NCI-H446 treated with DMSO at 0.1 percent for 48 hours (cell line): Measurements from ENCODE around the gene C10orf71.

Experiments
- DNase-seq: peaks from one replicate; lab custom pipeline; 2025; lab: John Stamatoyannopoulos, UW

The C10orf71 gene, protein sequence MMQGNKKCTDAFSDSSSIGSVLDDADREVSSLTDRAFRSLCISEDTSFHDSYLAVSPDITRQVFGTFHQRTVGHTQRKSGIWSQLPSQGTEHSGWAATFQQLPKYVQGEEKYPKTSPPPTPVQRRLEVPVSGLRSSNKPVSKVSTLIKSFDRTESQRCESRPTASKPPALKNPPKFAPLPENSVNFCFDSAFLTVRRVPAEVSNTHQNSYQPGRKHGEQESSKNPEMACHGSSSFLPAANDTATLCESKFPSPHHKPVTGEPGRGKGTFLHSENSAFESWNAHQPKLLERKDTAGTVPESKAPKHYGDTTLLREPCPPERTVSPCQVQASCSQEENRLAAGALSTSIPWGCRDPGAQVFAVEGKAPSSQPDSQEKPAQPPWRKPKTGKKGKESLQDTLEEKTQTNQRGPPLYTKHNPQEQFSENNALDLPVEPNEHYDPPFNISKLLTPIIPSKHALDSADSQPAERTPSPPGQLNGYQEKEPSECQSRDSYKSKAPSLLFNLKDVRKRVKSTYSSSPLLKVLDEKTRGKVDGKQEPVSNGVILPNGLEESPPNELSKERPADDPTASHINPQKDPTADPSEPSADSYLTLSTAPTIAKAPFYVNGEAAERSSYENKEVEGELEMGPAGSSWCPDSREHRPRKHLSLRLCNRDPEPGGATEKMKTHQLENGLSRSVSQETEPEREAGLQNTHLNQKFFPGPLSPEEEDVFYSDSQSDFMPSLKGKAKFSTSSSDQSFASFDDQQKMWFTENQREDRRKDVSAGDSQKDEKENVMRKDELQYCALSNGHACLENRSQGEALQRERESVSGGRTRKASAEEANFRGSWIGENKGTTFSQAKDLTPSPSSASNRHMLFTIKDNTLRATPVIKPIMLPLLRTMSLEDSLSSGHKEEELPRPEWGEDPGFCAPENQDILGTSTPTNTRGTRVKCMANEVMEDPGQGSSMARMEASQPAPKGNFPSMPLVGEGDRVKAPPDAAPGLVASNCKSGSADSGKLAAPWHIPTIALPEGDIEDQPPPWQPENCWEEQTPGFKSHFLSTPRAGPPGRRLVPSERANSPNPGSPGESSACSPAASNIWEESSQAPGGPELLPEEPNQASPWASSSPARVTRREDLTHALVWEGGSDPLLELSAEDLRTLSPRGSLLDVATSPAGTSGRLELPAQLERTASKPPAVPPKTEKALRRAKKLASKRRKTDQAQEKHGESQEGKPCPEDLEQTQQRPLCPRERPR (N-terminal part only)

DNA sequence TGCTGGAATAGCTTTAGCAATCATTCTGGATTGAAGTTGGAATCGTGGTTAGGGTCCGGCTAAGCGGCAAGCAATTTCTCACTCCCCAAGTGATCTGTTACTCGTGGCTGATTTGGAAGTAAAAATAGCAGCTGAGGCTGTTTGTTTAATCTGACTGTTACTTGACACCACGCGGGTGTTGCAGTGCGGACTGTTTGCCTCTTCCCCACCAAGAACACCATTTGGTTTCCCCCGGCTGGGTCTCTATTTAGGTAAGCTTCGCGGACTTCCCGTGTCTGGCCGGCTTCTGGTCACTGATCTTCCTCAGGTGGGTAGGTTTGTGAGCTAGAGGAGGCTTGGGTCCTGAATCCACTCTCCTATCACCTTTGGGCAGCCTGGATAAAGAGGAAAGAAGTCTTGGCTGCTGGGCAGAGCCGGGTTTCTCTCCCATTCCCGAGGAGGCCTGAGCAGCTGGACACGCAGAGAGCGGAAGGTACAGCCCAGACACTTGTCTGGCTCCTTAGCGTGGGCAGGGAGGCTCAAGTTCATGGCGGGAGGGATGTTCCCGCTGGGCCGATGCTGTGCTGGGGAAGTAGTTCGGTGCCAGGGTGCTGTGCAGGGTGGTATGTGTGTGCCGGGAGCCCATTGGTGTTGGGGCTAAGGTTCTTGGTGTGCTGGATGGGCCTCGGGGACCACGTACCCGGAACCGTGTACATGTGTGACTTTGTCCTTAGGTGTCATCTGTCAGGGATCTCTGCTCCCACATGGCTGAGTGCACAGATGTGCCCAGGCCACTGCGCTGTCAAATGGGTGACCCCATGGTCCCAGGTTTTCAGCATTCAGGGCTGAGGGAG is at the start of gene C10orf71:
C10orf71 (plus strand) TSS at position 188 of the 833 bp plus-strand sequence. CDS start 23,376 bp downstream, outside the sequence.
- DNase-seq, result no peak

DNA sequence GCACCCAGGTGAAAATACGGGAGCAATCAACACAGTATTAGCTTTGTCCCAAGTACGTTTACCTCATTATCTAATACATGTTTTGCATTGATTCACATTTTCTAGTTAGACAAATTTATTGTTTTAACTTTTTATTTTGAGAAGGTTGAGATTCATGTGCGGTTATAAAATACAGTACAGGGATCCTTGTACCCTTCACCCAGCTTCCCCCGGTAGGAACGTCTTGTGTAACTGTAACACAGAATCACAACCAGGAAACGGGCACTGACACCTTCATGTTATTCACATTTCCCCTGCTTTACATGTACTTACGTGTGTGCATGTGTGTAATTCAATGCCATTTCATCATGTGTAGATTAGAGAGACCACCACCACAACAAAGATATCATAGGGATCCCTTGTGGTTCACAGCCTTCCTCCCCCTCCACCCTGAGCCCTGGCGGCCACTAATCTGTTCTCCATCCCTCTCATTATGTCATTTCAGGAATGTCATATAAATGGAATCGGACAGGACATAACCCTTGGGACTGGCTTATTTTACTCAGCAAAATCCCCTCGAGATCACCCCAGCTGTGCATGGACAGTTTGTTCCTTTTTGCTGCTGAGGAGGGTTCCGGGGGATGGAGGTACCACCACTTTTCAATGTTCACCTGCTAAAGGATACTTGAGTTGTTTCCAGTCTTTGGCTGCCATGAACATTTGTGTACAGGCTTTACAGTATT is 46.5 kb upstream of the C10orf71 start:
- no peak for DNase-seq

DNA sequence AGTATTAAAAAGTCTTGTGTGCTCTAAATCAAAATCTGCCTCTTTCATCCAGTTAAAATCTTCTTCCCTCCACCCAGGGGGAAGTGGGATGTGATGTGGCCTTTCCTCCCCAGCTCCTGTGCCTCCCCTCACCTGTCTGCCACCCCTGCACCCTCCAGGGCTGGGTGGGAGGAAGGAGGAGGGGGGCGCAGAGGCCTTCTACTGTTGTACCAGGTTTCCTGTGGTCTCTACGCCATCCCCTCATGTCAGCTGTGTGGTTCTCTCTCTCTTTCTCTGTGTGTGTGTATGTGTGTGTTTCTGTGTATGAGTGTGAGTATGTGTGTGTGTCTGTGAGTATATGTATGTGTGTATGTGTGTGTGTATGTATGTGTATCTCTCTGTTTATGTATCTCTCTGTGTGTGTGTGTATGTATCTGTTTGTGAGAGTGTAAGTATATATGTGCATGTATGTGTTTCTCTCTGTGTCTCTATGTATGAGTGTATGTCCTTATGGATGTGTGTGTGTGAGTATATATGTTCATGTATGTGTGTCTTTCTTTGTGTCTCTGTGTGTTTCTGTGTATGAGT is 45.5 kb upstream of the C10orf71 start:
- DNase-seq, result no peak

DNA sequence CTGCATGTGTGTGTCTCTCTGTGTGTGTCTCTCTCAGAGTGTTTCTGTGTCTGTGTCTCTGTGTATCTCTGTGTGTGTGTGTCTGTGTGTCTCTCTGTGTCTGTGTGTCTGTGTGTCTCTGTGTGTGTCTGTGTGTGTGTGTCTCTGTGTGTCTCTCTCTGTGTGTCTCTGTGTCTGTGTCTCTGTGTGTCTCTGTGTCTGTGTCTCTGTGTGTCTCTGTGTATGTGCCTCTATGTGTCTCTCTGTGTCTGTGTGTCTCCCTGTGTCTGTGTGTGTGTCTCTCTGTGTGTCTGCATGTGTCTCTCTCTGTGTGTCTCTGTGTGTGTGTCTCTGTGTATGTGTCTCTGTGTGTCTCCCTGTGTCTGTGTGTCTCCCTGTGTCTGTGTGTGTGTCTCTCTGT is 44.8 kb upstream of the C10orf71 start:
- no peak for DNase-seq

DNA sequence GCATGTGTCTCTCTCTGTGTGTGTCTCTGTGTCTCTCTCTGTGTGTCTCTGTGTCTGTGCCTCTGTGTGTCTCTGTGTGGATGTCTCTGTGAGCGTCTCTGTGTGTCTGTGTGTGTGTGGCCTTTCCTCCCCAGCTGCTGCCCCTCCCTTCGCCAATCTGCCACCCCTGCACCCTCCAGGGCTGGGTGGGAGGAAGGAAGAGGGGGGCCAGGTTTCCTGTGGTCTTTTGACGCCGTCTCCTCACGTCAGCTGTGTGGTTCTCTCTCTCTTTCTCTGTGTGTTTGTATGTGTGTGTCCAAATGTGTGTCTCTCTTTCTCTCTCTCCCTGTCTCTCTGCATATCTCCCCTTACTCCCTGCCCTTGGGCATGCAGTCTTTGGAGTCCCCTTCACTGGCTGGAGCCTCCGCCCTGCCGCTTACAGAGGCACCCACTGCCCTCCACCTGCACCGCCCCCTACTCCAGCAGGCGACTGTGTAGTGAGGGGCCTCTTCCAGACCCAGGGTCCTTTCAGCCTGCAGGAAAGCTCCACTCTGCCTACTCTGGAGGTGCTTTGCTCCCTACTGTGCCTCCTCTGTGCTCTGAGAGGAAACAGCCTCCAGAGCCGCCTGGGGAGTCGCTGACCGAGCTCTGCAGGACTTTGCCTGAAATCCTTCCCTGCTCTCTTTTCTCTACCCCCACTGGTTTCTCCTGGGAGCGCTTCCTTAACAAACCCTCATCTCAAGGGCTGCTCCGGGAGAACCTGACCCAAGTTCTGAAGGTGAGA is 44.2 kb upstream of the C10orf71 start:
- no peak for DNase-seq

DNA sequence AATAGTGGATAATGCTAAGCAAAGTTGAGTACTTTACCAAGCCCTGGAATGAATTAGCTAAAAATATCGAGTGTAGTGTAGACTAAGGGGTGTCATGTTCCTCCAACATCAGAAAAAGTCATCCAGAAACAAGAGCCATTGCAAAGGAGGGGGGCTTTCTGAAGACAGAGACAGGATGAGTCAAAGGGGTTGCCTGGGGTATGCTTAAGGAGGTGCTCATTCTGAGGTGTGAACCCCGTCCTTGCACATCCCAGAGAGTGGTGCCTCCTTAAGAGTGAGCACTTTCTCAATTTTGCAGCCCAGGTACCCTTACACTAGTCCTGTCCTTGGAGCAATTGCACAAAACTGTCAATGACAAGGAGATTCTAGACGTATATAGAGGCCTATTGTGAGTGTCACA is 43.1 kb upstream of the C10orf71 start:
- DNase-seq, result no peak

DNA sequence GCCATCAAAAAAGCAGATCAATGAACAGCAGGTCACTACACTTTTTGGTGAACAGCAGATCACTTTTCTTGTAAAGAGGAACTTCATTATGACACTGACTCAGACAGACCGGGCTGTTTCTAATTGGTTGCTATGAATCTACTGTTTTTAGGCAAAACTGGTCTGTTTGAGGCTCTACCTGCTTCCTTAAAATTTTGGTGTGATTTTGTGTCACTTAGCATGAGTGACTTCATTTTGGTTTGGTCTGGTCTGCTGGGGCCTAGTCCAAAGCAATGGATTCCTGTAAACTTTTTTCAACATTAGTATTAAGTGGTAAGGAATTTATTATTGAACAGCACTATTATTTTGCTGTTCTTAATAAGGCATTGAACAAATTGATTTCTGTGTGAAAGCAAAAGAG is 41.8 kb upstream of the C10orf71 start:
- DNase-seq, result no peak

DNA sequence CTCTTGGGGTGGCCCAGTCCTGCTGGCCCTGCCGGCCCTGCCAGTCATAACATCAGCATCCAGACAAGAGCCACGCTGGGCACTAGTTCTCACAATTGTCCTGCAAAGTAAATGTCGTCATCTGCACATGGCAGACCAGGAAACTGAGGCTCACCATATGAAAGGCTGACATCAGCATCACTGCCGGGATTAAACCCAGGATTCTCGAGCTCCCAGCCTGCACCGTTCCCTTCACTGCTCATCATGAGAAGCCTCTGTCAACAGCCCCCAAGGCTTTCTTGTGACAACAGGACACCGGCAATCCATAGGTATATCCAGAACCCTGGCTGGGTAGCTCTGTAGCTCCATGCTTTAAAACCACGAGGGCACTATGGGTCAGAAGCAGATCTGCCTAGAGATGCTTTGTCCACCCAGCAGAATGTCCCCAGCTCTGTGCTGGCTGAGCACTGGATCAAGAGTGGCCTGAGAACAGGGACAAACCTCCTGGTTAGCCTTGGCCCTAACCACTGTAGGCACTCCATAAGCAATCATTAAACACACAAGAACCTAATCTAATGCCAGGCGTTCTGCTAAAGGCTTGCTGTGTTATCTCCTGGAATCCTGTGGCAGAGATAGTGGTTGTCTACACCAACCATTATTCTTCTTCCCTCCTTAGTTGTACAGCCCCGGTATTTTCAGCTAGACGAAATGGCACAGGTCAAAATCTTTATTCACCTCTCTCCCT is 41.2 kb upstream of the C10orf71 start:
- no peak for DNase-seq

DNA sequence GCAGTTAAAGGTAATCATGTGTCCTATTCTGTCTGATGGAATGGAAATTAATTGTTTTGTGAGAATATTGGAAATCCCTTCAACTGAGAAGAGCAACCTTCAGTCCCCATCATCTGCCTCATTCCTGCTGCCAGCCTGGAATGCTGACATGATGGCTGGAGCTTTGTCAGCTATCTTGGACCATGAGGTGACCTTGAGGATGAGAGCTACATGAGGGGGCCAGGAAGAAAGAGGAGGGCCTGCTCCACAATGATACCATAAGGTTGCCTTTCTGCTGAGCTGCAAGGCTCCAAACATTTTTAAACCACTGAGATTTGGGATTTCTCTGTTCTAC is 40.7 kb upstream of the C10orf71 start:
- no peak for DNase-seq

DNA sequence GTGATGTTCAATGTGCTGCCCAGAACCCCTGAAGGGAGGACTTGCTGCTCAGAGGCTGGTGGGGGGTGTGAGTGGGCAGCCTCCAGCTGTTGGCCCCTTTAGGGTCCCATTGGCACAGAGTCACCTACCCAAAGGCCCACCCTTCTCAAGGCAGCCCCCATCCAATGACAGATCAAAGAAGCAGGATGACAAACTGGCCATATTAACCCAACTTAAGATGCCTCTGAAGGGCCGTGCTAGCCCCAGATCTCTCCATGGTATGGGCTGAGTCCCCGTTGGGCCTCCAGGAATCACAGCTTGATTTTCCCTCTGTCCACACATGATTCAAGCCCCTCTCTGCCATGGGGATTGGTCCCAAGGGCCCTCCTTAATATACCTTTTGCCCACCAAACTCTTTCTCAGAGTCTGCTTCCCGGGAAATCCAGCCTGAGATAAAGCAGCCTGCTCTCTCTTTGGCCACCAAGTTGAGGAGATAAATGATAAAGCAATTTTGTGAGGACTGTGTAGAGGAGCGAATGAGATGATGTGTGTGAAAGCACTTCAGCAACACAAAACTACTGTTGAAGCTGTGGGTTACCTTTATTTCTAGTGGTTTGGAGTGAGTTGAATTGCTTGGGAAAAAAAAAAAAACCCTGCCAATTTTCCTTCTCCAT is 38.2 kb upstream of the C10orf71 start:
- DNase-seq, result no peak

DNA sequence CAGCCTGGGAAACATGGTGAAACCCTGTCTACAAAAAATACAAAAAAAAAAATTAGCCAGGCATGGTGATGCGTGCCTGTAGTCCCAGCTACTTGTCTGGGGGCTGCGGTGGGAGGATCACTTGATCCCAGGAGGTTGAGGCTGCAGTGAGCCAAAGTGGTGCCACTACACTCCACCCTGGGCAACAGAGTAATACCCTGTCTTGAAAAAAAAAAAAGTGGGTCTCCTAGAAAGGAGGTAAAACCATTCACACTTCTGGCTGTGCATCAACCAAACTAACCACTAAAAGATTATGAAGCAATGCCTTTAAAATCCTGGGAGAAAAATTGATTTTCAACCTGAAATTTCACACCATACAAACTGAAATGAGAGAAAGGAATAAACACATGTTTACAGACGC is 35.4 kb upstream of the C10orf71 start:
- no peak for DNase-seq

DNA sequence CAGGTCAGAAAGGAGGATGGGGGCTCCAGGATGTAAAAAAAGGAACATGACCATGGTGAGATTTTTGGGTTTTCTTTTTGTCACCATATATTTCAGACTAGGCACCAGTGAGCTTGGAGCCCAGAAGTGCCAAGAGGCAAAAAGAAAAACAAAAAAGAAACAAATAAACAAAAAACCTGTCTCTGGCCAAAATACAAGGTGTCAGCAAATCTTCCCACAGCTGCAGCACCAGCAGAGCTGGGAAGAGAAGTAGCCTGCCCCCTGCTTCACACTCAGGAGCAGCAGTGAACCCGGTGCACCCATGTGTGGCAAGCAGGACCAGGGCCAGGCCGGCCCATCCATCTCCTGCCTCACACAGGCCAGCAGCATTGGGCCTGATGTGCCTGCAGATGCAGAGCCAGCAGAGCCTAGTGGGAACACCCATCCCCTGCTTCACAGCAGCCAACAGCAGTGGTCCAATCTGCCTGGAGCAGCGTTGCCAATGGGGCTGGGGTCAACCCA is 34.7 kb upstream of the C10orf71 start:
- no peak for DNase-seq

DNA sequence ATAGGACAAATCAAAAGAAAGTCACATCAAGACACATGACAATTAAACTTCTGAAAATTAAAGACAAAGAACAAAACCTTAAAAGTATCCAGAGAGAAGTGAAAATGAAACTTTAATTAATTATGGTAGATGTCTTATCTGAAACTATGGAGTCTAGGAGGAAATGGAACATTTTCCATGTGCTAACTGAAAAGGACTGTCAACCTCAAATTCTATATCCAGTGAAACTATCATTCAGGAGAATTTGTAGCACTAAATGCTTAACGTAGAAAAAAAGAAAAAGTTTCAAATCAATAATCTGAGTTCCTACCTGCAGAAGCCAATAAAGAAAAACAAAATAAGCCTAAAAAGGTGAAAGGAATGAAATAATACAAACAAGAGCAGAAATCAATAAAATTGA is 33.1 kb upstream of the C10orf71 start:
- DNase-seq, result no peak

DNA sequence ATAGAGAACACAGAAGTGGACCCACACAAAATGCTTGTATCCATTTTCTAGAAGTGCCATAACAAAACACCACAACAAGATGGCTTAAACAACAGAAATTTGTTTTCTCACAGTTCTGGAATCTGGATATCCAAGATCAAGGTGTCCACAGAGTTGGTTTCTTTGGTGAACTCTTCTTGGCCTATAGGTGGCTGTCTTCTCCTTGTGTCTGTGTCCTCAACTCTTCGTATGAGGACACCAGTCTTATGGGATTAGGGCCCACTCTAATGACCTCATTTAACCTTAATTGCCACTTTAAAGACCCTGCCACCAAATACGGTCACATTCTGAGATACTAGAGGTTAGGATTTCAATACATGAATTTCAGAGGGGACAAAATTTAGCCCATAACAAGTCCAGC is 30.8 kb upstream of the C10orf71 start:
- DNase-seq, result no peak

DNA sequence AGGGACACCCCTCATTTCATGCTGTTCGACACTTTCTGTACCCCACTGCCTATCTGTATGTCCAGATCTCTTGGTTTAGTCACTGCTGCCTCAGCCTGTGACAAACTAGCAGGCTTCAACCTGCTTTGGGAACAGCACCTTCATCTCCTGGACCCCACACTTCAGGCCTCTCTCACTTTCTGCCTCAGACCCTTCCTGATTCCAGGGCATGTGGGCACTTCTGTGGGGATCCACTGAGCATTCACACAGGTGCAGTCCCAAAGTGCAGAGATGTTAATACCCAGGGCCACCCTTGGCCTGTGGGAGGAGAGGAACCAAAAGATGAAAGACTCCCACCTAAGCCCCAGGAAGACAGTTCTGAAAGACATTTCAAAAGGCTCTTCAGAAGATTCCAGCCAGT is 29.4 kb upstream of the C10orf71 start:
- no peak for DNase-seq

DNA sequence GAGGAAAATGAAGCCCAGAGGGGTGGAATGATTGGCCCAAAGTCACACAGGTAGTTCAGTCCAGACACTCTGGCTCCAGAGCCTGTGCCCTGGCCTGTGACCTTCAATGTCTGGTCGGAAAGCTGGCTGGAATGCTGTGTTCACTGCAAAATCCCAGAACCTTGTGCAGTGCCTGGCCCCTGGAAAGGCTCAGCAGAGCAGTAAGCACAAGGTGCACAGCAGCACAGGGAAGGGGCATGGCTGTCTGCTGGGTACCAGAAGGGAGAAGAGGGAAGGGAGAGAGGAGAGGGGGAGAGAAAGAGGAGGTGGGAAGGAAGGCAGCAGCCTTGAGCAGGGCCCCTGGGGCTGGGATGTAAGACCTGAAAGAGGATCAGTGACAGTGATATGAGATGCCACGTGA is 28.4 kb upstream of the C10orf71 start:
- DNase-seq, result no peak

DNA sequence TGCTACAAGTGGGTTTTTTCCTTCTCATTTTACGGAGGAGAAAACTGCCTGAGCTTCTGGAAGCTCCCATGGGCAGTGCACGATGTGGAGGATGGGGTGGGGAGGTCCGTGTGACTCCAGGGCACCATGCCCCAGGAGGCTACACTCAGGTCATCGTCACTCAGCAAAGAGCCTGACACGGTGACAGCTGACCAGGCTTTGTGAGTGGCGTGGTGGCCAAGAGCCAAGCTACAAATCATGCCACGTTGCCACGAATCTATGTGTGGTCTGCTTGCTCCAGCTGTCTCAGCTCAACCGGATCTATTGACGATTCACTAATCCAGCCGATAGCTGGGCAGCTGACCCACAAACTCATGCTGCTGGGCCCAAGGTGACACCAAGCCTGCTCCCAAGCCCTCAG is 27.6 kb upstream of the C10orf71 start:
- DNase-seq, result no peak

DNA sequence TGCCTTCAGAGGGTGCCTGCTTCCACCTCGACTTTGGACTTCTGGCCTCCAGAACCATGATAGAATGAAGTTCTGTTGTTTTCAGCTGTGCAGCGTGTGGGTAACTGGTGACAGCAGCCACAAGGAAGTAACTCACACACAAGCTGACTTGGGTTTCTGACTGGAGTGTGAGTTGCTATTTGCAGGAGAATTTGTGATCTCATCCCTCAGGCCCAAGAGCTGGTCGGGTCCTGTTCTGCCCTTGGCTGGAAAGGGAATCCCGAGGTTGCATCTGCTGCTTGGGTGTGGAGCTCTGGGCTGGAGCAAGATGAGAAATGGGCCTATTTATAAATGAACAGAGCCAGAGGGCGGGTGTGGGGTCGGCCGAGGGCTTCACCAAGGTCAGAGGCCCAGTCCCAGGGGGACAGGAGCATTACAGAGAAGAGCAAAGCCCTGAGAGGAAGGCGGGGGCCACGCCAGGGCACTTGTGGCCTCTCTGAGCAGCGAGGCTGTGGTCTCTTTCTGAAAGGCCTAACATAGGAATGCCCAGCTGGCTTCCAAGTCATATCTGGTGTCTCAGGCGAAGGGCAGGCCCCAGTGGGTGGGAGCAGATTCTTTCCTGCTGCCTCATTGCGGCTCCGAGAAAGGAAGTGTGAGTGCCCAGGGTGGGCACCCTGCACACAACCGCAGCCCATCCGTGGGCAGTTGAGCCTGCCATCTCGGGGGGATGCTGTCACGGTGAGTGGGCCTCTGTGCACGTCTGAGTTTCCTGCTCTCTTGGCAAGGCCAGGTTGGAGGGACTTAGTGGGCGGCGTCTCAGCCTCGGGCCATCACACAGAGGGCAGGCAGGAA is 26.5 kb upstream of the C10orf71 start:
- no peak for DNase-seq
